Measurements from ENCODE around the gene FGFR3.

GRCh38 chr4:1747603-1747967 is 45.5 kb upstream of the FGFR3 start:
- TF ChIP-seq CTCF (IDR thresholded peaks at IDR 0.05) (no peak), POLR2AphosphoS5 (IDR thresholded peaks at IDR 0.05) (no peak), POLR2A (IDR thresholded peaks at IDR 0.05) (no peak), EP300 (IDR thresholded peaks at IDR 0.05) (no peak)
